ENCODE measurements around the gene CEP350. TPM values are rescaled to one million over a fixed set of nuclear protein-coding genes. Genes with fewer than 3 reads are reported as not detected.

The CEP350 gene
- total RNA-seq, 1 experiment from 2014 or later: 42.2 TPM

DNA sequence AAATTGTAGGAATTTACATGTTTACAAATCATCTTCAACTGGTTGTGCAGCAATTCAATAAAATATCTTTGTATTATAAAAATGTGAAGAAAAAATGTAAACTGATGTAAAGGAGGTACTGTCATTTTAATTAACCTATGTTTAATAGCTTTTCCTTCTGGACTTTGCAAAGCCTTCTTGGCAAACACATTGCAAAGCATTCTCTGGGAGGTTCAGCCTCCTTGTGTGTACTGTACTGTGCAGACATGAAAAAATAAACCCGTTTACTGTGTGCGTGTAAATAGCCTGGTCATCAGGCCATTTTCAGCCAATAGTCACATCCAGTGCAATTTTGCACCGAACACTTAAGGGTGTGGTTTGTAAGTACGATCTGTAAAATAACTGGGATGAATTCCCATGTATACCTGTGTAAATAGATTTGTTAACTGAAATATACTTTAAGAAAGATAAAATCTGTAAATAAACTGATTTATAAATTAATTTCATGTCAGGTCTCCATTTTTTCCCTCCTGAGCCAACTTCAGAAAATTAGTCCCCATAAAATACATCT lies 159.9 kb downstream of the CEP350 start:
- peaks cover 10% of the 10 kb centered on the region for H3K36me3 ChIP-seq (ENCODE audit: insufficient read depth, low read length, poor library complexity, severe bottlenecking)
- DNase-seq (ENCODE audit: low spot score): no peak
- ChIA-PET POLR2A (ENCODE audit: low non-redundant PET) (no interaction called here), CTCF (no interaction called here)
- H3K9me3 ChIP-seq (ENCODE audit: low read depth, low read length, poor library complexity, severe bottlenecking): no peaks in the 10 kb centered on the region
- H3K27me3 ChIP-seq (replicated peaks; ENCODE audit: insufficient read depth, low read depth, low read length, poor library complexity): no peaks in the 10 kb centered on the region
- TF ChIP-seq, protein P1, sequence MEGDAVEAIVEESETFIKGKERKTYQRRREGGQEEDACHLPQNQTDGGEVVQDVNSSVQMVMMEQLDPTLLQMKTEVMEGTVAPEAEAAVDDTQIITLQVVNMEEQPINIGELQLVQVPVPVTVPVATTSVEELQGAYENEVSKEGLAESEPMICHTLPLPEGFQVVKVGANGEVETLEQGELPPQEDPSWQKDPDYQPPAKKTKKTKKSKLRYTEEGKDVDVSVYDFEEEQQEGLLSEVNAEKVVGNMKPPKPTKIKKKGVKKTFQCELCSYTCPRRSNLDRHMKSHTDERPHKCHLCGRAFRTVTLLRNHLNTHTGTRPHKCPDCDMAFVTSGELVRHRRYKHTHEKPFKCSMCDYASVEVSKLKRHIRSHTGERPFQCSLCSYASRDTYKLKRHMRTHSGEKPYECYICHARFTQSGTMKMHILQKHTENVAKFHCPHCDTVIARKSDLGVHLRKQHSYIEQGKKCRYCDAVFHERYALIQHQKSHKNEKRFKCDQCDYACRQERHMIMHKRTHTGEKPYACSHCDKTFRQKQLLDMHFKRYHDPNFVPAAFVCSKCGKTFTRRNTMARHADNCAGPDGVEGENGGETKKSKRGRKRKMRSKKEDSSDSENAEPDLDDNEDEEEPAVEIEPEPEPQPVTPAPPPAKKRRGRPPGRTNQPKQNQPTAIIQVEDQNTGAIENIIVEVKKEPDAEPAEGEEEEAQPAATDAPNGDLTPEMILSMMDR (conservative IDR thresholded peaks at IDR 0.05; ENCODE audit: low read depth, low read length): no peak
- no peak for TF ChIP-seq EZH2 (IDR thresholded peaks at IDR 0.05; ENCODE audit: borderline replicate concordance, low read depth, low read length, poor library complexity, severe bottlenecking)
- no TSS peak for BruUV-seq (replicated peaks)
- no peak overlapping the region for H3K27ac ChIP-seq (ENCODE audit: low read depth, low read length, poor library complexity, severe bottlenecking)
- no peaks in the 10 kb centered on the region for H3K4me1 ChIP-seq (ENCODE audit: insufficient read depth, low read length, poor library complexity, severe bottlenecking)
- H3K4me3 ChIP-seq (ENCODE audit: low read depth, low read length, poor library complexity, severe bottlenecking): no peak overlapping the region
- intact Hi-C loops (cut with micrococcal nuclease; ENCODE audit: unreplicated experiment): no loop called here

GRCh38 chr1:180116964-180117763 lies 162.6 kb downstream of the CEP350 start:
- H3K4me1 ChIP-seq (ENCODE audit: insufficient read depth, low read length, poor library complexity, severe bottlenecking): no peaks in the 10 kb centered on the region
- H3K36me3 ChIP-seq (ENCODE audit: insufficient read depth, low read length, poor library complexity, severe bottlenecking): peaks cover 5% of the 10 kb centered on the region
- H3K9me3 ChIP-seq (ENCODE audit: low read depth, low read length, poor library complexity, severe bottlenecking): no peaks in the 10 kb centered on the region
- ChIA-PET POLR2A (ENCODE audit: low non-redundant PET) (no interaction called here), CTCF (no interaction called here)
- TF ChIP-seq EZH2 (IDR thresholded peaks at IDR 0.05; ENCODE audit: borderline replicate concordance, low read depth, low read length, poor library complexity, severe bottlenecking): no peak
- TF ChIP-seq, protein P1 (conservative IDR thresholded peaks at IDR 0.05; ENCODE audit: low read depth, low read length): no peak
- DNase-seq (ENCODE audit: low spot score): no peak
- no peak overlapping the region for H3K4me3 ChIP-seq (ENCODE audit: low read depth, low read length, poor library complexity, severe bottlenecking)
- no peak overlapping the region for H3K27ac ChIP-seq (ENCODE audit: low read depth, low read length, poor library complexity, severe bottlenecking)
- H3K27me3 ChIP-seq (replicated peaks; ENCODE audit: insufficient read depth, low read depth, low read length, poor library complexity): no peaks in the 10 kb centered on the region
- intact Hi-C loops (cut with micrococcal nuclease; ENCODE audit: unreplicated experiment): no loop called here
- no TSS peak for BruUV-seq (replicated peaks)

- BruUV-seq (replicated peaks): no TSS peak
- Histone ChIP-seq H3K27me3 (replicated peaks; ENCODE audit: insufficient read depth, low read depth, low read length, poor library complexity) (no peaks in the 10 kb centered on the region), H3K36me3 (ENCODE audit: insufficient read depth, low read length, poor library complexity, severe bottlenecking) (peaks cover 3% of the 10 kb centered on the region), H3K4me1 (ENCODE audit: insufficient read depth, low read length, poor library complexity, severe bottlenecking) (no peaks in the 10 kb centered on the region), H3K9me3 (ENCODE audit: low read depth, low read length, poor library complexity, severe bottlenecking) (no peaks in the 10 kb centered on the region), H3K27ac (ENCODE audit: low read depth, low read length, poor library complexity, severe bottlenecking) (no peak overlapping the region), H3K4me3 (ENCODE audit: low read depth, low read length, poor library complexity, severe bottlenecking) (no peak overlapping the region)
- no peak for DNase-seq (ENCODE audit: low spot score)
- TF ChIP-seq, protein P1 (conservative IDR thresholded peaks at IDR 0.05; ENCODE audit: low read depth, low read length): no peak
- TF ChIP-seq EZH2 (IDR thresholded peaks at IDR 0.05; ENCODE audit: borderline replicate concordance, low read depth, low read length, poor library complexity, severe bottlenecking): no peak
- POLR2A ChIA-PET (ENCODE audit: low non-redundant PET): no interaction called here
- CTCF ChIA-PET: no interaction called here
- intact Hi-C loops (cut with micrococcal nuclease; ENCODE audit: unreplicated experiment): no loop called here
Measured at GRCh38 chr1:180117764-180118116, 163.1 kb downstream of the CEP350 start.
